ENCODE measurements around the gene CLIC2. TPM values are rescaled to one million over a fixed set of nuclear protein-coding genes. Genes with fewer than 3 reads are reported as not detected.

CLIC2 gene
- total and polyA plus RNA-seq, 10 of the 15 experiments (the other 5 are each of a cell fraction or from before 2014, with no cell fraction given) = 18.4 to 41.0 (median 21.1) TPM

DNA sequence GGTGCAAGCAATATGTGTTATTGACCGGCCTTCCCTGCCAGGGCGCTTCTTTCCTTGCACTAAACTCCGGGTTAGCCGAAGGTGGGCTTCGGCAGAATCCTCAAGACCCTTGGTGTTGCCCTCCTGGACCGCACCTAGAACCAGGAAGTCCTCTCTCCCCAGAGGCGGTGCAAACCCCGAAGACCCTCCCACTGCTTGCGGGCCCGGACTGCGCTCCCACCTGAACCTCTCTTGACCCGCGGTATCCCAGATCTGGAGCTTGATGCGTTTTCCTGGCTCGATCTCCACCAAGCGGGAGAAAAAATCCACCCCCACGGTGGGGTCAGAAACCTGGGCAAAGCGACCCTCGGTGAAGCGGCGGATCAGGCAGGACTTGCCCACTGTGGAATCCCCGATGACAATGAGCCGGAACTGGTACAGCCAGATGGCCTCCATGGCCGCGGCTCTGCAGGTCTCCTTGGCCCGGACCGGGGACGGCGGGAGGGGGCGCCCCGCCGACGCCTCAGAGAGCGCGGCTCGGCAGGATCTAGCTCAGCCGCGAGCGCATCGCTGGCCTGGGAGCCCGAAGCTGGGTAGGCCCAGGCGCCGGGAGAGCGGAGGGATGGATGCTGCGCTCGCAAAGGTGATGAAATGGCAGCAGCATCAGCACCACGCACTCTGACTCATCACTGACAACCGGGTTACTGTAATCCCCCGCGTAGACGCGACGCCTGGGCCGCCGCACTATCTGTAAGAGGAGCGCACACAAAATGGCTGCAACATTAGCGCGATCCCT lies 70.4 kb downstream of the CLIC2 start, which contains the start of gene RAB39B (continued):
- TF ChIP-seq, protein P1, sequence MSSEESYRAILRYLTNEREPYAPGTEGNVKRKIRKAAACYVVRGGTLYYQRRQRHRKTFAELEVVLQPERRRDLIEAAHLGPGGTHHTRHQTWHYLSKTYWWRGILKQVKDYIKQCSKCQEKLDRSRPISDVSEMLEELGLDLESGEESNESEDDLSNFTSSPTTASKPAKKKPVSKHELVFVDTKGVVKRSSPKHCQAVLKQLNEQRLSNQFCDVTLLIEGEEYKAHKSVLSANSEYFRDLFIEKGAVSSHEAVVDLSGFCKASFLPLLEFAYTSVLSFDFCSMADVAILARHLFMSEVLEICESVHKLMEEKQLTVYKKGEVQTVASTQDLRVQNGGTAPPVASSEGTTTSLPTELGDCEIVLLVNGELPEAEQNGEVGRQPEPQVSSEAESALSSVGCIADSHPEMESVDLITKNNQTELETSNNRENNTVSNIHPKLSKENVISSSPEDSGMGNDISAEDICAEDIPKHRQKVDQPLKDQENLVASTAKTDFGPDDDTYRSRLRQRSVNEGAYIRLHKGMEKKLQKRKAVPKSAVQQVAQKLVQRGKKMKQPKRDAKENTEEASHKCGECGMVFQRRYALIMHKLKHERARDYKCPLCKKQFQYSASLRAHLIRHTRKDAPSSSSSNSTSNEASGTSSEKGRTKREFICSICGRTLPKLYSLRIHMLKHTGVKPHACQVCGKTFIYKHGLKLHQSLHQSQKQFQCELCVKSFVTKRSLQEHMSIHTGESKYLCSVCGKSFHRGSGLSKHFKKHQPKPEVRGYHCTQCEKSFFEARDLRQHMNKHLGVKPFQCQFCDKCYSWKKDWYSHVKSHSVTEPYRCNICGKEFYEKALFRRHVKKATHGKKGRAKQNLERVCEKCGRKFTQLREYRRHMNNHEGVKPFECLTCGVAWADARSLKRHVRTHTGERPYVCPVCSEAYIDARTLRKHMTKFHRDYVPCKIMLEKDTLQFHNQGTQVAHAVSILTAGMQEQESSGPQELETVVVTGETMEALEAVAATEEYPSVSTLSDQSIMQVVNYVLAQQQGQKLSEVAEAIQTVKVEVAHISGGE (CRISPR knock-in tag; IDR thresholded peaks at IDR 0.05) = no peak
- TF ChIP-seq MTA3 (IDR thresholded peaks at IDR 0.05; ENCODE audit: borderline replicate concordance, low read length) (no peak), CBX5 (IDR thresholded peaks at IDR 0.05; ENCODE audit: low read depth) (no peak), DPF2 (IDR thresholded peaks at IDR 0.05) (0 out of 2 replicates have a peak, but pooled peaks have one; percentile 24), HDAC2 (IDR thresholded peaks at IDR 0.05) (no peak), CREM (IDR thresholded peaks at IDR 0.05; ENCODE audit: low read depth) (peak; percentile 60), FOXK2 (IDR thresholded peaks at IDR 0.05) (no peak), SUZ12 (IDR thresholded peaks at IDR 0.05; ENCODE audit: unreplicated experiment) (no peak), NR2F1 (conservative IDR thresholded peaks at IDR 0.05) (0 out of 2 replicates have a peak, but pooled peaks have one; percentile 28), TBL1XR1 (IDR thresholded peaks at IDR 0.05; ENCODE audit: low read depth, low read length) (no peak), CBFB (IDR thresholded peaks at IDR 0.05; ENCODE audit: low read depth) (no peak), NBN (IDR thresholded peaks at IDR 0.05) (no peak), RUNX3 (IDR thresholded peaks at IDR 0.05; ENCODE audit: low read length) (peak; percentile 16), SUPT20H (IDR thresholded peaks at IDR 0.05; ENCODE audit: borderline replicate concordance, control insufficient read depth, low read depth, low read length) (no peak)
- TF ChIP-seq, protein P2, sequence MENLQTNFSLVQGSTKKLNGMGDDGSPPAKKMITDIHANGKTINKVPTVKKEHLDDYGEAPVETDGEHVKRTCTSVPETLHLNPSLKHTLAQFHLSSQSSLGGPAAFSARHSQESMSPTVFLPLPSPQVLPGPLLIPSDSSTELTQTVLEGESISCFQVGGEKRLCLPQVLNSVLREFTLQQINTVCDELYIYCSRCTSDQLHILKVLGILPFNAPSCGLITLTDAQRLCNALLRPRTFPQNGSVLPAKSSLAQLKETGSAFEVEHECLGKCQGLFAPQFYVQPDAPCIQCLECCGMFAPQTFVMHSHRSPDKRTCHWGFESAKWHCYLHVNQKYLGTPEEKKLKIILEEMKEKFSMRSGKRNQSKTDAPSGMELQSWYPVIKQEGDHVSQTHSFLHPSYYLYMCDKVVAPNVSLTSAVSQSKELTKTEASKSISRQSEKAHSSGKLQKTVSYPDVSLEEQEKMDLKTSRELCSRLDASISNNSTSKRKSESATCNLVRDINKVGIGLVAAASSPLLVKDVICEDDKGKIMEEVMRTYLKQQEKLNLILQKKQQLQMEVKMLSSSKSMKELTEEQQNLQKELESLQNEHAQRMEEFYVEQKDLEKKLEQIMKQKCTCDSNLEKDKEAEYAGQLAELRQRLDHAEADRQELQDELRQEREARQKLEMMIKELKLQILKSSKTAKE (IDR thresholded peaks at IDR 0.05; ENCODE audit: low read depth, poor library complexity, severe bottlenecking) = no peak
- TF ChIP-seq, protein P3, sequence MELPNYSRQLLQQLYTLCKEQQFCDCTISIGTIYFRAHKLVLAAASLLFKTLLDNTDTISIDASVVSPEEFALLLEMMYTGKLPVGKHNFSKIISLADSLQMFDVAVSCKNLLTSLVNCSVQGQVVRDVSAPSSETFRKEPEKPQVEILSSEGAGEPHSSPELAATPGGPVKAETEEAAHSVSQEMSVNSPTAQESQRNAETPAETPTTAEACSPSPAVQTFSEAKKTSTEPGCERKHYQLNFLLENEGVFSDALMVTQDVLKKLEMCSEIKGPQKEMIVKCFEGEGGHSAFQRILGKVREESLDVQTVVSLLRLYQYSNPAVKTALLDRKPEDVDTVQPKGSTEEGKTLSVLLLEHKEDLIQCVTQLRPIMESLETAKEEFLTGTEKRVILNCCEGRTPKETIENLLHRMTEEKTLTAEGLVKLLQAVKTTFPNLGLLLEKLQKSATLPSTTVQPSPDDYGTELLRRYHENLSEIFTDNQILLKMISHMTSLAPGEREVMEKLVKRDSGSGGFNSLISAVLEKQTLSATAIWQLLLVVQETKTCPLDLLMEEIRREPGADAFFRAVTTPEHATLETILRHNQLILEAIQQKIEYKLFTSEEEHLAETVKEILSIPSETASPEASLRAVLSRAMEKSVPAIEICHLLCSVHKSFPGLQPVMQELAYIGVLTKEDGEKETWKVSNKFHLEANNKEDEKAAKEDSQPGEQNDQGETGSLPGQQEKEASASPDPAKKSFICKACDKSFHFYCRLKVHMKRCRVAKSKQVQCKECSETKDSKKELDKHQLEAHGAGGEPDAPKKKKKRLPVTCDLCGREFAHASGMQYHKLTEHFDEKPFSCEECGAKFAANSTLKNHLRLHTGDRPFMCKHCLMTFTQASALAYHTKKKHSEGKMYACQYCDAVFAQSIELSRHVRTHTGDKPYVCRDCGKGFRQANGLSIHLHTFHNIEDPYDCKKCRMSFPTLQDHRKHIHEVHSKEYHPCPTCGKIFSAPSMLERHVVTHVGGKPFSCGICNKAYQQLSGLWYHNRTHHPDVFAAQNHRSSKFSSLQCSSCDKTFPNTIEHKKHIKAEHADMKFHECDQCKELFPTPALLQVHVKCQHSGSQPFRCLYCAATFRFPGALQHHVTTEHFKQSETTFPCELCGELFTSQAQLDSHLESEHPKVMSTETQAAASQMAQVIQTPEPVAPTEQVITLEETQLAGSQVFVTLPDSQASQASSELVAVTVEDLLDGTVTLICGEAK (IDR thresholded peaks at IDR 0.05; ENCODE audit: borderline replicate concordance) = peak; percentile 67
- TF ChIP-seq, protein P4, sequence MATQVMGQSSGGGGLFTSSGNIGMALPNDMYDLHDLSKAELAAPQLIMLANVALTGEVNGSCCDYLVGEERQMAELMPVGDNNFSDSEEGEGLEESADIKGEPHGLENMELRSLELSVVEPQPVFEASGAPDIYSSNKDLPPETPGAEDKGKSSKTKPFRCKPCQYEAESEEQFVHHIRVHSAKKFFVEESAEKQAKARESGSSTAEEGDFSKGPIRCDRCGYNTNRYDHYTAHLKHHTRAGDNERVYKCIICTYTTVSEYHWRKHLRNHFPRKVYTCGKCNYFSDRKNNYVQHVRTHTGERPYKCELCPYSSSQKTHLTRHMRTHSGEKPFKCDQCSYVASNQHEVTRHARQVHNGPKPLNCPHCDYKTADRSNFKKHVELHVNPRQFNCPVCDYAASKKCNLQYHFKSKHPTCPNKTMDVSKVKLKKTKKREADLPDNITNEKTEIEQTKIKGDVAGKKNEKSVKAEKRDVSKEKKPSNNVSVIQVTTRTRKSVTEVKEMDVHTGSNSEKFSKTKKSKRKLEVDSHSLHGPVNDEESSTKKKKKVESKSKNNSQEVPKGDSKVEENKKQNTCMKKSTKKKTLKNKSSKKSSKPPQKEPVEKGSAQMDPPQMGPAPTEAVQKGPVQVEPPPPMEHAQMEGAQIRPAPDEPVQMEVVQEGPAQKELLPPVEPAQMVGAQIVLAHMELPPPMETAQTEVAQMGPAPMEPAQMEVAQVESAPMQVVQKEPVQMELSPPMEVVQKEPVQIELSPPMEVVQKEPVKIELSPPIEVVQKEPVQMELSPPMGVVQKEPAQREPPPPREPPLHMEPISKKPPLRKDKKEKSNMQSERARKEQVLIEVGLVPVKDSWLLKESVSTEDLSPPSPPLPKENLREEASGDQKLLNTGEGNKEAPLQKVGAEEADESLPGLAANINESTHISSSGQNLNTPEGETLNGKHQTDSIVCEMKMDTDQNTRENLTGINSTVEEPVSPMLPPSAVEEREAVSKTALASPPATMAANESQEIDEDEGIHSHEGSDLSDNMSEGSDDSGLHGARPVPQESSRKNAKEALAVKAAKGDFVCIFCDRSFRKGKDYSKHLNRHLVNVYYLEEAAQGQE (IDR thresholded peaks at IDR 0.05; ENCODE audit: low read depth, low read length) = no peak
